ENCODE measurements around the gene FAM78B. TPM values are rescaled to one million over a fixed set of nuclear protein-coding genes. Genes with fewer than 3 reads are reported as not detected.

Gene FAM78B
- total and polyA plus RNA-seq, 10 of the 15 experiments (the other 5 are each of a cell fraction or from before 2014, with no cell fraction given), result 0.10 to 4.9 (median 1.6) TPM

DNA sequence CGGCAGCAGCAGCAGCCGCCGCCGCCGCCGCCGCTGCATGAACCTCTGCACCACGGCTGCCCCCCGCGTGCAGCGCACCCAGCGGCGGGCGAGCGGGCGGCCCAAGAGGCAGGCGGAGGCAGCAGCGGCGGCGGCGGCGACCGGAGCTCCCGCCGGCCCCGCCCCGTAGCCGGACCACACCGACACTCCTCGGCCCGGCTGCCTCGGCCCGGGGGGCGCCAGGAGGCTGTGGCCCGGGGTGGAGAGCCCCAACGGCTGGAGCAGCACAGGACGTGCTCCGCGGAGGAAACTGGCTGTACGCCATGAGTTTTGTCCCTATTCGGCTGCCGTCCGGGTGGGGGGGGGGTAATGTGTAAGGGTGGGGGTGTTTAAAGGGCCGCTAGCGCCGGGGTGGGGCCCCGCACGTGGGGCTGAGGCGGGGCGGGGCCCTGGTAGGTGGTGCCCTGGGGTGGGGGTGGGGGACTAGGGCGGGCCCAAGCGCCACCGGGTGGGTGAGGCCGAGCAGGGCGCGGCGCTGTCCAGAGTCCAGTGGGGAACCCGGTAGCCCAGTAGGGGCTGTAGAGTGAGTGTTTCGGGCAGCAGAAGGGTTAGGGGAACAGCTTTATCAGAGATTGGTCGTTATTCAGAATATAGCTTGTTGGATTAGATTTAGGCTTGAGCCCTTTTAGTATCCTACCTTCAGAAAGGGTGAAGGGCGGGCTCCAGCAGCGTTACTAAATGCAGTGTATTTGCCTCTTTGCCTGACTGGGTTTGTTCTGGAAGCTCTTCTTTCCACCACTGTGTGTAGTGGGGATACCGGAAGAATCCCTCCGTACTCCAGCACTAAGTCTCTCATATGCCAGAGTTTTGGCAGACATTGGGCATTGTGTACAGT, at the start of gene FAM78B (continued):
- TF ChIP-seq, protein P1, sequence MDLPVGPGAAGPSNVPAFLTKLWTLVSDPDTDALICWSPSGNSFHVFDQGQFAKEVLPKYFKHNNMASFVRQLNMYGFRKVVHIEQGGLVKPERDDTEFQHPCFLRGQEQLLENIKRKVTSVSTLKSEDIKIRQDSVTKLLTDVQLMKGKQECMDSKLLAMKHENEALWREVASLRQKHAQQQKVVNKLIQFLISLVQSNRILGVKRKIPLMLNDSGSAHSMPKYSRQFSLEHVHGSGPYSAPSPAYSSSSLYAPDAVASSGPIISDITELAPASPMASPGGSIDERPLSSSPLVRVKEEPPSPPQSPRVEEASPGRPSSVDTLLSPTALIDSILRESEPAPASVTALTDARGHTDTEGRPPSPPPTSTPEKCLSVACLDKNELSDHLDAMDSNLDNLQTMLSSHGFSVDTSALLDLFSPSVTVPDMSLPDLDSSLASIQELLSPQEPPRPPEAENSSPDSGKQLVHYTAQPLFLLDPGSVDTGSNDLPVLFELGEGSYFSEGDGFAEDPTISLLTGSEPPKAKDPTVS (IDR thresholded peaks at IDR 0.05; ENCODE audit: low read depth, low read length), result no peak
- TF ChIP-seq IKZF1 (conservative IDR thresholded peaks at IDR 0.05) (peak; percentile 73), DPF2 (IDR thresholded peaks at IDR 0.05) (peak; percentile 56), SMC3 (IDR thresholded peaks at IDR 0.05; ENCODE audit: borderline replicate concordance, low read length) (no peak), NFYB (IDR thresholded peaks at IDR 0.05; ENCODE audit: insufficient read depth, low read depth, low read length) (no peak), CEBPB (IDR thresholded peaks at IDR 0.05; ENCODE audit: borderline replicate concordance in 1 of 2, low read depth in 2 of 2, low read length in 2 of 2) (no peak), SMARCA5 (IDR thresholded peaks at IDR 0.05) (peak; percentile 24; the same call in 1 of the 2 replicates)
- TF ChIP-seq, protein P2, sequence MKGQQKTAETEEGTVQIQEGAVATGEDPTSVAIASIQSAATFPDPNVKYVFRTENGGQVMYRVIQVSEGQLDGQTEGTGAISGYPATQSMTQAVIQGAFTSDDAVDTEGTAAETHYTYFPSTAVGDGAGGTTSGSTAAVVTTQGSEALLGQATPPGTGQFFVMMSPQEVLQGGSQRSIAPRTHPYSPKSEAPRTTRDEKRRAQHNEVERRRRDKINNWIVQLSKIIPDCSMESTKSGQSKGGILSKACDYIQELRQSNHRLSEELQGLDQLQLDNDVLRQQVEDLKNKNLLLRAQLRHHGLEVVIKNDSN (IDR thresholded peaks at IDR 0.05; ENCODE audit: borderline replicate concordance, extremely low read length, insufficient read depth, low read depth, low read length), result no peak
- TF ChIP-seq, protein P3, sequence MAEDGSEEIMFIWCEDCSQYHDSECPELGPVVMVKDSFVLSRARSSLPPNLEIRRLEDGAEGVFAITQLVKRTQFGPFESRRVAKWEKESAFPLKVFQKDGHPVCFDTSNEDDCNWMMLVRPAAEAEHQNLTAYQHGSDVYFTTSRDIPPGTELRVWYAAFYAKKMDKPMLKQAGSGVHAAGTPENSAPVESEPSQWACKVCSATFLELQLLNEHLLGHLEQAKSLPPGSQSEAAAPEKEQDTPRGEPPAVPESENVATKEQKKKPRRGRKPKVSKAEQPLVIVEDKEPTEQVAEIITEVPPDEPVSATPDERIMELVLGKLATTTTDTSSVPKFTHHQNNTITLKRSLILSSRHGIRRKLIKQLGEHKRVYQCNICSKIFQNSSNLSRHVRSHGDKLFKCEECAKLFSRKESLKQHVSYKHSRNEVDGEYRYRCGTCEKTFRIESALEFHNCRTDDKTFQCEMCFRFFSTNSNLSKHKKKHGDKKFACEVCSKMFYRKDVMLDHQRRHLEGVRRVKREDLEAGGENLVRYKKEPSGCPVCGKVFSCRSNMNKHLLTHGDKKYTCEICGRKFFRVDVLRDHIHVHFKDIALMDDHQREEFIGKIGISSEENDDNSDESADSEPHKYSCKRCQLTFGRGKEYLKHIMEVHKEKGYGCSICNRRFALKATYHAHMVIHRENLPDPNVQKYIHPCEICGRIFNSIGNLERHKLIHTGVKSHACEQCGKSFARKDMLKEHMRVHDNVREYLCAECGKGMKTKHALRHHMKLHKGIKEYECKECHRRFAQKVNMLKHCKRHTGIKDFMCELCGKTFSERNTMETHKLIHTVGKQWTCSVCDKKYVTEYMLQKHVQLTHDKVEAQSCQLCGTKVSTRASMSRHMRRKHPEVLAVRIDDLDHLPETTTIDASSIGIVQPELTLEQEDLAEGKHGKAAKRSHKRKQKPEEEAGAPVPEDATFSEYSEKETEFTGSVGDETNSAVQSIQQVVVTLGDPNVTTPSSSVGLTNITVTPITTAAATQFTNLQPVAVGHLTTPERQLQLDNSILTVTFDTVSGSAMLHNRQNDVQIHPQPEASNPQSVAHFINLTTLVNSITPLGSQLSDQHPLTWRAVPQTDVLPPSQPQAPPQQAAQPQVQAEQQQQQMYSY (CRISPR knock-in tag; IDR thresholded peaks at IDR 0.05), result no peak
- TF ChIP-seq, protein P4, sequence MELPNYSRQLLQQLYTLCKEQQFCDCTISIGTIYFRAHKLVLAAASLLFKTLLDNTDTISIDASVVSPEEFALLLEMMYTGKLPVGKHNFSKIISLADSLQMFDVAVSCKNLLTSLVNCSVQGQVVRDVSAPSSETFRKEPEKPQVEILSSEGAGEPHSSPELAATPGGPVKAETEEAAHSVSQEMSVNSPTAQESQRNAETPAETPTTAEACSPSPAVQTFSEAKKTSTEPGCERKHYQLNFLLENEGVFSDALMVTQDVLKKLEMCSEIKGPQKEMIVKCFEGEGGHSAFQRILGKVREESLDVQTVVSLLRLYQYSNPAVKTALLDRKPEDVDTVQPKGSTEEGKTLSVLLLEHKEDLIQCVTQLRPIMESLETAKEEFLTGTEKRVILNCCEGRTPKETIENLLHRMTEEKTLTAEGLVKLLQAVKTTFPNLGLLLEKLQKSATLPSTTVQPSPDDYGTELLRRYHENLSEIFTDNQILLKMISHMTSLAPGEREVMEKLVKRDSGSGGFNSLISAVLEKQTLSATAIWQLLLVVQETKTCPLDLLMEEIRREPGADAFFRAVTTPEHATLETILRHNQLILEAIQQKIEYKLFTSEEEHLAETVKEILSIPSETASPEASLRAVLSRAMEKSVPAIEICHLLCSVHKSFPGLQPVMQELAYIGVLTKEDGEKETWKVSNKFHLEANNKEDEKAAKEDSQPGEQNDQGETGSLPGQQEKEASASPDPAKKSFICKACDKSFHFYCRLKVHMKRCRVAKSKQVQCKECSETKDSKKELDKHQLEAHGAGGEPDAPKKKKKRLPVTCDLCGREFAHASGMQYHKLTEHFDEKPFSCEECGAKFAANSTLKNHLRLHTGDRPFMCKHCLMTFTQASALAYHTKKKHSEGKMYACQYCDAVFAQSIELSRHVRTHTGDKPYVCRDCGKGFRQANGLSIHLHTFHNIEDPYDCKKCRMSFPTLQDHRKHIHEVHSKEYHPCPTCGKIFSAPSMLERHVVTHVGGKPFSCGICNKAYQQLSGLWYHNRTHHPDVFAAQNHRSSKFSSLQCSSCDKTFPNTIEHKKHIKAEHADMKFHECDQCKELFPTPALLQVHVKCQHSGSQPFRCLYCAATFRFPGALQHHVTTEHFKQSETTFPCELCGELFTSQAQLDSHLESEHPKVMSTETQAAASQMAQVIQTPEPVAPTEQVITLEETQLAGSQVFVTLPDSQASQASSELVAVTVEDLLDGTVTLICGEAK (IDR thresholded peaks at IDR 0.05; ENCODE audit: borderline replicate concordance), result no peak
- TF ChIP-seq, protein P5, sequence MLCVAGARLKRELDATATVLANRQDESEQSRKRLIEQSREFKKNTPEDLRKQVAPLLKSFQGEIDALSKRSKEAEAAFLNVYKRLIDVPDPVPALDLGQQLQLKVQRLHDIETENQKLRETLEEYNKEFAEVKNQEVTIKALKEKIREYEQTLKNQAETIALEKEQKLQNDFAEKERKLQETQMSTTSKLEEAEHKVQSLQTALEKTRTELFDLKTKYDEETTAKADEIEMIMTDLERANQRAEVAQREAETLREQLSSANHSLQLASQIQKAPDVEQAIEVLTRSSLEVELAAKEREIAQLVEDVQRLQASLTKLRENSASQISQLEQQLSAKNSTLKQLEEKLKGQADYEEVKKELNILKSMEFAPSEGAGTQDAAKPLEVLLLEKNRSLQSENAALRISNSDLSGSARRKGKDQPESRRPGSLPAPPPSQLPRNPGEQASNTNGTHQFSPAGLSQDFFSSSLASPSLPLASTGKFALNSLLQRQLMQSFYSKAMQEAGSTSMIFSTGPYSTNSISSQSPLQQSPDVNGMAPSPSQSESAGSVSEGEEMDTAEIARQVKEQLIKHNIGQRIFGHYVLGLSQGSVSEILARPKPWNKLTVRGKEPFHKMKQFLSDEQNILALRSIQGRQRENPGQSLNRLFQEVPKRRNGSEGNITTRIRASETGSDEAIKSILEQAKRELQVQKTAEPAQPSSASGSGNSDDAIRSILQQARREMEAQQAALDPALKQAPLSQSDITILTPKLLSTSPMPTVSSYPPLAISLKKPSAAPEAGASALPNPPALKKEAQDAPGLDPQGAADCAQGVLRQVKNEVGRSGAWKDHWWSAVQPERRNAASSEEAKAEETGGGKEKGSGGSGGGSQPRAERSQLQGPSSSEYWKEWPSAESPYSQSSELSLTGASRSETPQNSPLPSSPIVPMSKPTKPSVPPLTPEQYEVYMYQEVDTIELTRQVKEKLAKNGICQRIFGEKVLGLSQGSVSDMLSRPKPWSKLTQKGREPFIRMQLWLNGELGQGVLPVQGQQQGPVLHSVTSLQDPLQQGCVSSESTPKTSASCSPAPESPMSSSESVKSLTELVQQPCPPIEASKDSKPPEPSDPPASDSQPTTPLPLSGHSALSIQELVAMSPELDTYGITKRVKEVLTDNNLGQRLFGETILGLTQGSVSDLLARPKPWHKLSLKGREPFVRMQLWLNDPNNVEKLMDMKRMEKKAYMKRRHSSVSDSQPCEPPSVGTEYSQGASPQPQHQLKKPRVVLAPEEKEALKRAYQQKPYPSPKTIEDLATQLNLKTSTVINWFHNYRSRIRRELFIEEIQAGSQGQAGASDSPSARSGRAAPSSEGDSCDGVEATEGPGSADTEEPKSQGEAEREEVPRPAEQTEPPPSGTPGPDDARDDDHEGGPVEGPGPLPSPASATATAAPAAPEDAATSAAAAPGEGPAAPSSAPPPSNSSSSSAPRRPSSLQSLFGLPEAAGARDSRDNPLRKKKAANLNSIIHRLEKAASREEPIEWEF (IDR thresholded peaks at IDR 0.05; ENCODE audit: insufficient replicate concordance, low read depth, low read length), result no peak

Data from GM12878 (cell line).